Gastrocnemius medialis (tissue), 4 donors: ENCODE data around the gene SLC8B1. TPM values are rescaled to one million over a fixed set of nuclear protein-coding genes. Genes with fewer than 3 reads are reported as not detected.

Experiments
- ATAC-seq, 2 donors: fragments of 150-250 bp; one replicate each; pipeline ENCODE4 v1.9.1; 2016
- DNase-seq, 2 donors: peaks; one replicate each; pipeline ENCODE4 v3.0.0-alpha.2; 2019
- H3K27ac ChIP-seq, 4 donors: fragments of 200-600 bp; sonication (generic); 1 replicate in 1 of 4; 2 replicates in 3 of 4; pipeline ENCODE4 v1.5.1; 2016 to 2018; ENCODE audit warnings: mild to moderate bottlenecking in 2 of 4, moderate library complexity in 1 of 4
- H3K27me3 ChIP-seq, 3 donors: fragments of 200-600 bp; sonication (generic) in 2 of 3; 1 replicate in 1 of 3; 2 replicates in 2 of 3; pipeline versions ENCODE4 v1.5.1 to v1.6.0; 2016 to 2019; ENCODE audit warnings: mild to moderate bottlenecking in 1 of 3, moderate library complexity in 1 of 3
- H3K36me3 ChIP-seq, 2 donors: fragments of 200-600 bp; sonication (generic) in 1 of 2; one replicate each; pipeline ENCODE4 v1.5.1; 2017 to 2018
- H3K4me1 ChIP-seq, 2 donors: fragments of 200-600 bp; sonication (generic) in 1 of 2; one replicate each; pipeline ENCODE4 v1.5.1; 2016 to 2017; ENCODE audit warnings: mild to moderate bottlenecking in 2 of 2
- H3K4me3 ChIP-seq, 4 donors: fragments of 200-600 bp; sonication (generic) in 3 of 4; 1 replicate in 1 of 4; 2 replicates in 3 of 4; pipeline ENCODE4 v1.5.1; 2016 to 2019; ENCODE audit warnings: mild to moderate bottlenecking in 2 of 4
- H3K9me3 ChIP-seq, 3 donors: fragments of 200-600 bp; sonication (generic) in 2 of 3; 1 replicate in 1 of 3; 2 replicates in 2 of 3; pipeline ENCODE4 v1.5.1; 2016 to 2019
- POLR2A ChIP-seq, 2 donors: fragments of 450-650 bp; IDR thresholded peaks; one replicate each; pipeline ENCODE4 v1.6.1; 2017; ENCODE audit warnings: antibody characterized with exemption in 2 of 2, mild to moderate bottlenecking in 2 of 2, moderate library complexity in 2 of 2
- in situ Hi-C, 4 donors: fragments of 200-750 bp; cut with MboI; loops; one replicate each; pipeline versions ENCODE4 v1.15.0 to v1.8.0; 2017; ENCODE audit warnings: low sequenced_read_pairs in 4 of 4
- intact Hi-C: fragments of 100-400 bp; cut with DNase I; formaldehyde crosslinking; loops from one replicate; pipeline ENCODE4 v1.15.1; 2023; ENCODE audit warnings: low total_unique reads
- total RNA-seq, 4 donors: library from RNA; depleted of rRNA; stranded (reverse); fragments of >200 nt; gene quantifications; one replicate each; pipeline versions ENCODE4 v1.1.0 to v1.2.3, GENCODE V29; 2016
- TF ChIP-seq, protein P1 (sequence below), 5 experiments: fragments of 450-650 bp in 3 of 5; fragments of 200-600 bp in 2 of 5; sonication (generic) in 2 of 5; IDR thresholded peaks in 4 of 5; conservative IDR thresholded peaks in 1 of 5; 1 replicate in 4 of 5; 2 replicates in 1 of 5; pipeline ENCODE4 v1.5.1; 2016 to 2019; ENCODE audit warnings: antibody characterized with exemption in 5 of 5, mild to moderate bottlenecking in 3 of 5, moderate library complexity in 3 of 5

Gene SLC8B1
- total RNA-seq, 4 donors from 2014 or later = 8.2 to 21.2 (median 14.5) TPM

DNA sequence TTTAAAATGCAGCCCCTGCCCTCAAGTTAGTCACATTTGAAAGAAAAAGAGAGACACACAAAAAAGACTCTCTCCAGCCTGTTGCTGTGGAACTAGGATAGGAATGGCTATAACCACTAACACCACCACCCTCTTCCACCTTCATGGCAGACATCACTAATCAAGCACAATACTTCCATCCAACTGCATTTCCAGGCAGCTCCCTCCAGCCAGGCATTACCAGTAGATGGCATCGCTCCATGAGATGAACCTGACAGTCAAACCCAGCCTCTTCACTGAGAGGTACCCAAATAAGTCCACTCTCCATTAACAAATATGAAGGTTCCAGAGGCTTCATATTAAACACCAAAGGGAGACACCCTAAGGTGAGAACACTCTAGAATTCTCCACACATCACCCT lies 24.4 kb downstream of the SLC8B1 start:
- no peaks in the 10 kb centered on the region for H3K9me3 ChIP-seq
- H3K36me3 ChIP-seq = peaks cover 0 to 36% of the 10 kb centered on the region in 2 donors
- intact Hi-C loops = loop anchor here (5.0 kb wide), 1 partner anchor 602 kb away; no protein-coding TSS in a partner anchor
- no peak for DNase-seq
- no peaks in the 10 kb centered on the region for H3K27me3 ChIP-seq
- no peak for TF ChIP-seq POLR2A (IDR thresholded peaks at IDR 0.05)
- TF ChIP-seq, protein P1, sequence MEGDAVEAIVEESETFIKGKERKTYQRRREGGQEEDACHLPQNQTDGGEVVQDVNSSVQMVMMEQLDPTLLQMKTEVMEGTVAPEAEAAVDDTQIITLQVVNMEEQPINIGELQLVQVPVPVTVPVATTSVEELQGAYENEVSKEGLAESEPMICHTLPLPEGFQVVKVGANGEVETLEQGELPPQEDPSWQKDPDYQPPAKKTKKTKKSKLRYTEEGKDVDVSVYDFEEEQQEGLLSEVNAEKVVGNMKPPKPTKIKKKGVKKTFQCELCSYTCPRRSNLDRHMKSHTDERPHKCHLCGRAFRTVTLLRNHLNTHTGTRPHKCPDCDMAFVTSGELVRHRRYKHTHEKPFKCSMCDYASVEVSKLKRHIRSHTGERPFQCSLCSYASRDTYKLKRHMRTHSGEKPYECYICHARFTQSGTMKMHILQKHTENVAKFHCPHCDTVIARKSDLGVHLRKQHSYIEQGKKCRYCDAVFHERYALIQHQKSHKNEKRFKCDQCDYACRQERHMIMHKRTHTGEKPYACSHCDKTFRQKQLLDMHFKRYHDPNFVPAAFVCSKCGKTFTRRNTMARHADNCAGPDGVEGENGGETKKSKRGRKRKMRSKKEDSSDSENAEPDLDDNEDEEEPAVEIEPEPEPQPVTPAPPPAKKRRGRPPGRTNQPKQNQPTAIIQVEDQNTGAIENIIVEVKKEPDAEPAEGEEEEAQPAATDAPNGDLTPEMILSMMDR (IDR thresholded peaks at IDR 0.05 in 4 of 5, conservative IDR thresholded peaks at IDR 0.05 in 1 of 5) = no peak
- in situ Hi-C loops = loop anchor here in 3 of 4 donors (10.0 to 25.0 kb wide), 3 partner anchors 114 to 127 kb away; partner anchors contain the start of genes DDX54 (in 1 of the 3), RITA1 (in 1 of the 3) and SDSL (in 1 of the 3)
- H3K4me3 ChIP-seq = no peak overlapping the region
- H3K4me1 ChIP-seq = no peaks in the 10 kb centered on the region
- H3K27ac ChIP-seq = no peak overlapping the region
- ATAC-seq = no peak

DNA sequence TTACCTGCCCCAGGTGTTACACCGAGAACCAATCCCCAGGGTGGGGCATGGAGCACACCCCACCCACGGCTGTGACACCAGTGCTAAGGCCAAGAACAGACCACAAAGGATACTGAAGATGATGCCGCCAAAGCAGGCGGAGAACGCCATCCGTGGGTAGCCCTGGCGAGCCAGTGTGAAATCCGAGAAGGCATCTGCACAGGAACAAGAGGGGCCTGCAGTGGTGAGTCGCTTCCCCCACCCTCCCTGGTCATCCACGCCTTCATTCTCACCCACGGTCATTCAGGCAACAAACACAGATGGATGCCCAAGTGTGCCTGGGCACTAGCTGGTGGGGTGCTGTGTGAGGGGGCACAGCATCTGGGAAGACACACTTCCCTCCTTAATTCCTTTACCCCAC lies 28.5 kb downstream of the SLC8B1 start:
- peaks cover 0 to 25% of the 10 kb centered on the region in 2 donors for H3K36me3 ChIP-seq
- H3K4me3 ChIP-seq = no peak overlapping the region
- H3K27me3 ChIP-seq = no peaks in the 10 kb centered on the region
- DNase-seq = no peak
- TF ChIP-seq, protein P1 (IDR thresholded peaks at IDR 0.05 in 4 of 5, conservative IDR thresholded peaks at IDR 0.05 in 1 of 5) = no peak
- no peak for TF ChIP-seq POLR2A (IDR thresholded peaks at IDR 0.05)
- no peaks in the 10 kb centered on the region for H3K9me3 ChIP-seq
- no peak overlapping the region for H3K27ac ChIP-seq
- intact Hi-C loops = no loop called here
- ATAC-seq = no peak
- H3K4me1 ChIP-seq = no peaks in the 10 kb centered on the region
- in situ Hi-C loops = loop anchor here in 2 of 4 donors (25.0 kb wide), 2 partner anchors 119 to 131 kb away; partner anchors contain the start of genes DDX54 (in 1 of the 2) and RITA1 (in 1 of the 2)

DNA sequence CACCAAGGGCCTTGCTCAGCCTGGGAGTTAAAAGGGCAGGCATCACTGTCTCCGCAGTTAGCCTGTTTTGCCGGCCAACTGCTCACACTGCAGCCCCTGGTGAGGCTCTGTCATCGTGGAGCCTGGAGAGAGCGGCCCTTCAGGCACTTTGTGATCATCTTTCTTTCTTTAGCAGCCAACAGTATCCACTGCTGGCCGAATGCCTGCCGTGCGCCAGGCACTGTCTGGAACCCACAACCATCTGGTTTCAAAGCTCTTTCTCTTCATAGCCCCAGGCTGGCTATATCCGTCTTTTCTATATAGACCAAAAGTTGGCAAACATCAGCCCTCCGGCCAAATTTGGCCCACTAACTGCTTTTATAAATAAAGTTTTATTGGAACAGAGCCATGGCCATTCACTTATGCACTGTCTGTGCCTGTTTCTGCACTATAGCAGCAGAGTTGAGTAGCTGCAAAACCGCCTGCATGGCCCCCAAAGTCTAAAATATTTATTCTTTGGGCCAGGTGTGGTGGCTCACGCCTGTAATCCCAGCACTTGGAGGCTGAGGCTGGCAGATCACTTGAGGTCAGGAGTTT lies 29.5 kb downstream of the SLC8B1 start:
- TF ChIP-seq, protein P1 (IDR thresholded peaks at IDR 0.05 in 4 of 5, conservative IDR thresholded peaks at IDR 0.05 in 1 of 5) = no peak
- no peak for TF ChIP-seq POLR2A (IDR thresholded peaks at IDR 0.05)
- no peaks in the 10 kb centered on the region for H3K27me3 ChIP-seq
- DNase-seq (no peak), ATAC-seq (no peak)
- H3K27ac ChIP-seq = no peak overlapping the region
- peaks cover 0 to 25% of the 10 kb centered on the region in 2 donors for H3K36me3 ChIP-seq
- no peaks in the 10 kb centered on the region for H3K4me1 ChIP-seq
- H3K4me3 ChIP-seq = no peak overlapping the region
- in situ Hi-C loops = loop anchor here in 2 of 4 donors (25.0 kb wide), 2 partner anchors 118 to 132 kb away; partner anchors contain the start of genes DDX54 (in 1 of the 2) and RITA1 (in 1 of the 2)
- no peaks in the 10 kb centered on the region for H3K9me3 ChIP-seq
- intact Hi-C loops = no loop called here

DNA sequence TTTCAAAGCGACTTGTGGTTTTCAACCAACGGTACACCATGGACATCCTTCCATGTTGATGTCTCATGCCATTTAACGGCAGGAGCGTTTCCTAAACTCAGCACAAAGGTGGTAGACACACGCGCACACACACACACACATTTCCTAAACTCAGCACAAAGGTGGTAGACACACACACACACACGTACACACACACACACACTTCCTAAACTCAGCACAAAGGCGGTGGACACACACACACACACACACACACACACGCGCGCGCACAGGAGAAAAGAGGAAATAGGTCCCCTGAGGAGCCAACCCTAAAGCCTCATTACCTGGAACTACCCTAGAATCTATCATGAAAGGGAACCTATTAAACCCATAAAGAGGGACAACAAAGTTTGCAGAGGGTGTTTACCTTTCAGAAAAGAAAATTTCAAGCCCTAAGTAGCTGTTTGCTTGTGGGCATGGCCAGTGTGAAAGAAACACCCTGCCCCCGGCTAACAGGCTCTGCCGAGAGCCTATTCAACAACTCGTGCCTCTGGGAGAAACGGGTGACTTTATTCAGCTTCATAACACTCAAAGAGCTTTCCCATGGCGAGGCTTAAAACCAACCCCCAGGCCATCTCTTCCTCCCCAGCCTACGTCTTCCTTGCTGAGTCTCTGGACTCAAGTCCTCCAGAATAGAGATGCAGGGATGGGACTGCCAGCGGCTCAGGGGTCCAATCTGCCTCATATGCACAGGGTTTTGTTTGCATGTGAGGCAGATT lies 31.8 kb downstream of the SLC8B1 start:
- Histone ChIP-seq H3K9me3 (no peaks in the 10 kb centered on the region), H3K4me1 (peaks cover 18% of the 10 kb centered on the region in 2 donors), H3K36me3 (peaks cover 0 to 13% of the 10 kb centered on the region in 2 donors), H3K27me3 (no peaks in the 10 kb centered on the region), H3K4me3 (no peak overlapping the region), H3K27ac (no peak overlapping the region)
- DNase-seq (no peak), ATAC-seq (no peak)
- TF ChIP-seq POLR2A (IDR thresholded peaks at IDR 0.05) = no peak
- TF ChIP-seq, protein P1 (IDR thresholded peaks at IDR 0.05 in 4 of 5, conservative IDR thresholded peaks at IDR 0.05 in 1 of 5) = no peak
- intact Hi-C loops (no loop called here), in situ Hi-C loops (loop anchor here in 2 of 4 donors (25.0 kb wide), 2 partner anchors 116 to 134 kb away; partner anchors contain the start of genes DDX54 (in 1 of the 2) and RITA1 (in 1 of the 2))
